Left ventricle myocardium inferior (tissue), 1 donor: ENCODE results near the gene YTHDC2. TPM values are rescaled to one million over a fixed set of nuclear protein-coding genes. Genes with fewer than 3 reads are reported as not detected.

Experiments used
- DNase-seq: peaks from one replicate; pipeline ENCODE4 v3.0.0-alpha.2; 2020
- H3K27ac ChIP-seq: fragments of 200-600 bp; replicated peaks from 2 replicates; pipeline ENCODE4 v1.8.0; 2021
- H3K27me3 ChIP-seq: fragments of 200-600 bp; 2 replicates; pipeline ENCODE4 v1.8.0; 2021; ENCODE audit warnings: low read depth
- H3K36me3 ChIP-seq: fragments of 200-600 bp; 2 replicates; pipeline ENCODE4 v1.8.0; 2021
- H3K4me1 ChIP-seq: fragments of 200-600 bp; 2 replicates; pipeline ENCODE4 v1.8.0; 2021
- H3K4me3 ChIP-seq: fragments of 200-600 bp; 2 replicates; pipeline ENCODE4 v1.8.0; 2021; ENCODE audit warnings: mild to moderate bottlenecking, moderate library complexity
- H3K9me3 ChIP-seq: fragments of 200-600 bp; replicated peaks from 2 replicates; pipeline ENCODE4 v1.8.0; 2021
- CTCF ChIP-seq: fragments of 200-600 bp; IDR thresholded peaks from 2 replicates; pipeline ENCODE4 v1.8.0; 2021; ENCODE audit warnings: antibody characterized with exemption, mild to moderate bottlenecking, borderline replicate concordance
- intact Hi-C: fragments of 100-400 bp; cut with micrococcal nuclease; formaldehyde crosslinking; loops from one replicate; pipeline ENCODE4 v1.11.0; 2022
- total RNA-seq: library from RNA; stranded (reverse); fragmentation: NEBNext Ultra II Directional; extraction: Animal tissue kit (Norgen Biotek cat#: 25700); gene quantifications from one replicate; pipeline ENCODE4 v1.2.1, GENCODE V29; 2021
- donor health status: DM: no; HTN: yes; CAD: no; lungs with severe emphysema.

The YTHDC2 gene
- total RNA-seq, 1 donor from 2014 or later = 13.6 TPM

DNA sequence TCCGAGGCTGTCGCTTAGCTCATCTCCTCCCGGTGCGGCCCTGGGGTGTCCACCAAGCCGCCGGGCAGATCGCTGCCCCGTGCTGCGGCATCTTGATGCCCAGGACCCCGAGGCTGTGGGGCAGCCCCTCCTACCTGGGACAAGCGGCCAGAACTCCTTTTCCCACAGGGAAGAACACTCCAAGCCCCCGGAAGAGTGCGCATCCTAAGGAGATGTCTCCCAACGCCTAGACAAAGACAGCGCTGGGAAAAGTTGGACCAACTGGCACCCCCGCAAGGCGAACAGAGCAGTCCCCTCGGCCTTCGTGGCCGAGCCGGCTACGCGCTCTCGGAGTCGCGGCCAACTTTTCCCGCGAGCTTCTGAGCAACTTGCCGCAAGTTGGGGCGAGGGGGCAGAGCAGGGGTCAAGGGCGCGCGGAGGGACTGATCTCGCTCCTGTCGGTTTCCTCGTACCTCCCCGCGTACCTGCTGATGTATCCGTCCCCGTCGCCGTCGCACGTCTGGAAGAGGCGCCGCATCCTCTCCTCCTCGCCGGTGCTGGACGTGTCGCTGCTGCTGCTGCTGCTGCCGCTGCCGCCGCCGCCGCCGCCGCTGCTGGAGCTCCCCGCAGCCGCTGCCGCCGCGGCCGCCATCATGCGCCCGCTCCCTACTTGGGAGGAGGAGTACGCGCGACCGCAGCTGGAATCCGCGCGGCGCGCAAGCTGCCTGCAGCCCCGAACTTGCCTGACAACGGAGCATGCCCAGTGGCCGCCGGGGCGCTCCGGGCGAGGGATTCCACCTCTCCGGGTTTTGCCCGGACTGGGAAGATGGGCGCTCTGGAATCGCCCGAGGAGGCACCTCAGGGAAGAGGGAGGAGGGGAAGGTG, 25.5 kb upstream of the YTHDC2 start, which contains the start of gene MCC:
Gene MCC, minus strand, starts transcription at position 673 of the 864 bp plus-strand sequence.
- H3K36me3 ChIP-seq = no peaks in the 10 kb centered on the region
- peak; percentile 79 for DNase-seq
- no peak for TF ChIP-seq CTCF
- peak within 1 kb of the TSS; percentile 77 for H3K4me3 ChIP-seq
- peaks cover 22% of the 10 kb centered on the region for H3K4me1 ChIP-seq
- H3K9me3 ChIP-seq = peaks cover 19% of the 10 kb centered on the region
- peaks cover 64% of the 10 kb centered on the region for H3K27me3 ChIP-seq
- H3K27ac ChIP-seq = peak within 1 kb of the TSS; percentile 57
- intact Hi-C loops = loop anchor here (10.0 kb wide), 1 partner anchor 103 kb away; no protein-coding TSS in a partner anchor

GRCh38 chr5:113488645-113489184, 24.8 kb upstream of the YTHDC2 start:
- no peak for DNase-seq
- H3K36me3 ChIP-seq = no peaks in the 10 kb centered on the region
- H3K4me1 ChIP-seq = peaks cover 22% of the 10 kb centered on the region
- peaks cover 19% of the 10 kb centered on the region for H3K9me3 ChIP-seq
- peak overlapping the region; percentile 77 for H3K4me3 ChIP-seq
- no peak for TF ChIP-seq CTCF
- intact Hi-C loops = loop anchor here (10.0 kb wide), 1 partner anchor 104 kb away; no protein-coding TSS in a partner anchor
- peaks cover 64% of the 10 kb centered on the region for H3K27me3 ChIP-seq
- H3K27ac ChIP-seq = peak overlapping the region; percentile 57

DNA sequence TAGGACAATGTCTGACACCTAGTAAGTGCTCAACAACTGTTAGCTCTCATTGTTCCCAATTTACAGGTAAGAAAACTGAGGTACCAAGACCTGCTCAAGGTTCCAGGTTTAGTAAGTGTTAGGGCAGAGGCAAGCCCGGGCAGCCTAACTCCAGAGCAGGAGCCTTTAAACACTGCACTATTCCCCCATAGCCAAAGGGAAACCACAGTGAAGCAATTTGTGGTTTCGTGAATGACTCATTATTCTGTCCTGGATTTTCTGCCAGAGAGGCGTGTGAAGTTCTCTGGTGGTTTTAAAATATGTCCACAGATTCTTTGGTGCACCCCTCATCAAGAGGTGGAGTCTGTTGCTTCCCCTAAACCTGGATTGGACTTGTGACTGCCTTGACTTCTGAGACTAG, 24.2 kb upstream of the YTHDC2 start:
- no peak for TF ChIP-seq CTCF
- H3K4me3 ChIP-seq = peak overlapping the region; percentile 77
- peak overlapping the region; percentile 57 for H3K27ac ChIP-seq
- H3K4me1 ChIP-seq = peaks cover 22% of the 10 kb centered on the region
- intact Hi-C loops = loop anchor here (10.0 kb wide), 1 partner anchor 104 kb away; no protein-coding TSS in a partner anchor
- no peak for DNase-seq
- H3K36me3 ChIP-seq = no peaks in the 10 kb centered on the region
- H3K27me3 ChIP-seq = peaks cover 64% of the 10 kb centered on the region
- H3K9me3 ChIP-seq = peaks cover 19% of the 10 kb centered on the region

- H3K4me1 ChIP-seq = peaks cover 22% of the 10 kb centered on the region
- no peak overlapping the region for H3K4me3 ChIP-seq
- no peak for DNase-seq
- H3K9me3 ChIP-seq = peaks cover 19% of the 10 kb centered on the region
- peaks cover 59% of the 10 kb centered on the region for H3K27me3 ChIP-seq
- intact Hi-C loops = no loop called here
- H3K27ac ChIP-seq = no peak overlapping the region
- H3K36me3 ChIP-seq = no peaks in the 10 kb centered on the region
- no peak for TF ChIP-seq CTCF
Measured at GRCh38 chr5:113490317-113490716, 23.2 kb upstream of the YTHDC2 start.

- no peak for TF ChIP-seq CTCF
- H3K27ac ChIP-seq = no peak overlapping the region
- H3K36me3 ChIP-seq = no peaks in the 10 kb centered on the region
- H3K4me3 ChIP-seq = no peak overlapping the region
- no peak for DNase-seq
- peaks cover 19% of the 10 kb centered on the region for H3K9me3 ChIP-seq
- peaks cover 22% of the 10 kb centered on the region for H3K4me1 ChIP-seq
- peaks cover 55% of the 10 kb centered on the region for H3K27me3 ChIP-seq
- intact Hi-C loops = no loop called here
Measured at GRCh38 chr5:113491022-113491421, 22.5 kb upstream of the YTHDC2 start.
